ENCODE data around the gene LIN9.

Gene LIN9

GRCh38 chr1:226320930-226321329 lies 12.0 kb upstream of the LIN9 start:
- Histone ChIP-seq H3K27ac (replicated peaks; ENCODE audit: low read length) (no peak overlapping the region), H3K4me3 (ENCODE audit: low read length in 2 of 2) (no peak overlapping the region), H4K91ac (ENCODE audit: low read depth, low read length, poor library complexity) (no peak overlapping the region), H2BK12ac (ENCODE audit: low read length) (no peak overlapping the region), H3K4ac (ENCODE audit: low read length) (no peak overlapping the region), H2BK5ac (ENCODE audit: low read length) (no peak overlapping the region), H2BK15ac (ENCODE audit: low read length) (no peak overlapping the region), H2AFZ (ENCODE audit: low read length) (no peak overlapping the region), H3K27me3 (ENCODE audit: control insufficient read depth in 3 of 3, insufficient read depth in 3 of 3, low read depth in 1 of 3, low read length in 3 of 3) (no peaks in the 10 kb centered on the region), H3K18ac (ENCODE audit: low read length) (no peak overlapping the region), H3K23ac (ENCODE audit: low read depth, low read length, poor library complexity) (no peak overlapping the region), H3K36me3 (replicated peaks in 1 of 2; ENCODE audit: control insufficient read depth in 2 of 2, insufficient read depth in 2 of 2, low read length in 2 of 2) (no peaks in the 10 kb centered on the region), H4K8ac (ENCODE audit: low read depth, low read length) (no peak overlapping the region), H2BK120ac (ENCODE audit: low read depth, low read length) (no peak overlapping the region), H3K4me2 (ENCODE audit: insufficient read depth, low read length, poor library complexity, severe bottlenecking) (no peak overlapping the region), H3K9me3 (replicated peaks in 1 of 2; ENCODE audit: control insufficient read depth in 2 of 2, insufficient read depth in 1 of 2, low read depth in 1 of 2, low read length in 2 of 2) (no peaks in the 10 kb centered on the region), H2AK5ac (ENCODE audit: low read depth, low read length) (no peak overlapping the region), H3K79me1 (ENCODE audit: low read depth, low read length) (no peaks in the 10 kb centered on the region), H3K14ac (ENCODE audit: low read length) (no peak overlapping the region), H3K4me1 (ENCODE audit: control insufficient read depth in 2 of 2, insufficient read depth in 1 of 2, low read depth in 1 of 2, low read length in 2 of 2) (no peaks in the 10 kb centered on the region), H3K9ac (ENCODE audit: low read depth, low read length, poor library complexity) (no peak overlapping the region)
- no peak for DNase-seq (ENCODE audit: low spot score)
- no CpG with 5 or more reads among the region's 10 CpGs for WGBS, 2 donors (ENCODE audit: extremely low coverage in 2 of 2, insufficient read length in 2 of 2, insufficient replicate concordance in 1 of 2)

GRCh38 chr1:226318471-226318870 lies 9.5 kb upstream of the LIN9 start:
- H3K14ac ChIP-seq (ENCODE audit: low read length), result no peak overlapping the region
- no peak for DNase-seq (ENCODE audit: low spot score)
- H4K8ac ChIP-seq (ENCODE audit: low read depth, low read length), result no peak overlapping the region
- H3K4me1 ChIP-seq (ENCODE audit: control insufficient read depth in 2 of 2, insufficient read depth in 1 of 2, low read depth in 1 of 2, low read length in 2 of 2), result no peaks in the 10 kb centered on the region
- no CpG with 5 or more reads among the region's 5 CpGs for WGBS, 2 donors (ENCODE audit: extremely low coverage in 2 of 2, insufficient read length in 2 of 2, insufficient replicate concordance in 1 of 2)
- H2BK120ac ChIP-seq (ENCODE audit: low read depth, low read length), result no peak overlapping the region
- H2BK12ac ChIP-seq (ENCODE audit: low read length), result no peak overlapping the region
- no peaks in the 10 kb centered on the region for H3K36me3 ChIP-seq (replicated peaks in 1 of 2; ENCODE audit: control insufficient read depth in 2 of 2, insufficient read depth in 2 of 2, low read length in 2 of 2)
- H3K4me2 ChIP-seq (ENCODE audit: insufficient read depth, low read length, poor library complexity, severe bottlenecking), result no peak overlapping the region
- H2AK5ac ChIP-seq (ENCODE audit: low read depth, low read length), result no peak overlapping the region
- no peak overlapping the region for H3K27ac ChIP-seq (replicated peaks; ENCODE audit: low read length)
- H3K9ac ChIP-seq (ENCODE audit: low read depth, low read length, poor library complexity), result no peak overlapping the region
- no peaks in the 10 kb centered on the region for H3K79me1 ChIP-seq (ENCODE audit: low read depth, low read length)
- no peak overlapping the region for H3K4ac ChIP-seq (ENCODE audit: low read length)
- no peak overlapping the region for H3K23ac ChIP-seq (ENCODE audit: low read depth, low read length, poor library complexity)
- H2BK15ac ChIP-seq (ENCODE audit: low read length), result no peak overlapping the region
- H3K9me3 ChIP-seq (replicated peaks in 1 of 2; ENCODE audit: control insufficient read depth in 2 of 2, insufficient read depth in 1 of 2, low read depth in 1 of 2, low read length in 2 of 2), result no peaks in the 10 kb centered on the region
- H4K91ac ChIP-seq (ENCODE audit: low read depth, low read length, poor library complexity), result no peak overlapping the region
- peak overlapping the region; percentile 11 for H2BK5ac ChIP-seq (ENCODE audit: low read length)
- H3K18ac ChIP-seq (ENCODE audit: low read length), result no peak overlapping the region
- no peak overlapping the region for H2AFZ ChIP-seq (ENCODE audit: low read length)
- H3K27me3 ChIP-seq (ENCODE audit: control insufficient read depth in 3 of 3, insufficient read depth in 3 of 3, low read depth in 1 of 3, low read length in 3 of 3), result no peaks in the 10 kb centered on the region
- H3K4me3 ChIP-seq (ENCODE audit: low read length in 2 of 2), result no peak overlapping the region

- Histone ChIP-seq H3K18ac (ENCODE audit: low read length) (no peak overlapping the region), H3K14ac (ENCODE audit: low read length) (no peak overlapping the region), H4K8ac (ENCODE audit: low read depth, low read length) (no peak overlapping the region), H3K23ac (ENCODE audit: low read depth, low read length, poor library complexity) (no peak overlapping the region), H3K36me3 (replicated peaks in 1 of 2; ENCODE audit: control insufficient read depth in 2 of 2, insufficient read depth in 2 of 2, low read length in 2 of 2) (no peaks in the 10 kb centered on the region), H3K4ac (ENCODE audit: low read length) (no peak overlapping the region), H3K4me1 (ENCODE audit: control insufficient read depth in 2 of 2, insufficient read depth in 1 of 2, low read depth in 1 of 2, low read length in 2 of 2) (peaks cover 6 to 8% of the 10 kb centered on the region in 2 donors), H3K4me2 (ENCODE audit: insufficient read depth, low read length, poor library complexity, severe bottlenecking) (no peak overlapping the region), H2BK5ac (ENCODE audit: low read length) (no peak overlapping the region), H2AK5ac (ENCODE audit: low read depth, low read length) (no peak overlapping the region), H2BK15ac (ENCODE audit: low read length) (no peak overlapping the region), H2BK12ac (ENCODE audit: low read length) (no peak overlapping the region), H3K4me3 (ENCODE audit: low read length in 2 of 2) (no peak overlapping the region), H4K91ac (ENCODE audit: low read depth, low read length, poor library complexity) (no peak overlapping the region), H3K79me1 (ENCODE audit: low read depth, low read length) (no peaks in the 10 kb centered on the region), H2AFZ (ENCODE audit: low read length) (no peak overlapping the region), H3K9me3 (replicated peaks in 1 of 2; ENCODE audit: control insufficient read depth in 2 of 2, insufficient read depth in 1 of 2, low read depth in 1 of 2, low read length in 2 of 2) (peaks cover 0 to 2% of the 10 kb centered on the region in 2 donors), H2BK120ac (ENCODE audit: low read depth, low read length) (no peak overlapping the region), H3K9ac (ENCODE audit: low read depth, low read length, poor library complexity) (no peak overlapping the region), H3K27ac (replicated peaks; ENCODE audit: low read length) (no peak overlapping the region), H3K27me3 (ENCODE audit: control insufficient read depth in 3 of 3, insufficient read depth in 3 of 3, low read depth in 1 of 3, low read length in 3 of 3) (peaks cover 0 to 3% (median 0%) of the 10 kb centered on the region in 3 experiments)
- no peak for DNase-seq (ENCODE audit: low spot score)
These were observed 5.1 kb upstream of the LIN9 start for GRCh38 chr1:226314055-226314454.

- no peak overlapping the region for H3K14ac ChIP-seq (ENCODE audit: low read length)
- no peak for DNase-seq (ENCODE audit: low spot score)
- H3K27ac ChIP-seq (replicated peaks; ENCODE audit: low read length), result no peak overlapping the region
- peaks cover 5% of the 10 kb centered on the region for H3K79me1 ChIP-seq (ENCODE audit: low read depth, low read length)
- no peak overlapping the region for H3K9ac ChIP-seq (ENCODE audit: low read depth, low read length, poor library complexity)
- no peak overlapping the region for H4K91ac ChIP-seq (ENCODE audit: low read depth, low read length, poor library complexity)
- WGBS, 2 donors (ENCODE audit: extremely low coverage in 2 of 2, insufficient read length in 2 of 2, insufficient replicate concordance in 1 of 2), result no CpG with 5 or more reads among the region's 2 CpGs
- H2BK5ac ChIP-seq (ENCODE audit: low read length), result no peak overlapping the region
- peaks cover 0 to 2% of the 10 kb centered on the region in 2 donors for H3K9me3 ChIP-seq (replicated peaks in 1 of 2; ENCODE audit: control insufficient read depth in 2 of 2, insufficient read depth in 1 of 2, low read depth in 1 of 2, low read length in 2 of 2)
- H3K27me3 ChIP-seq (ENCODE audit: control insufficient read depth in 3 of 3, insufficient read depth in 3 of 3, low read depth in 1 of 3, low read length in 3 of 3), result peaks cover 0 to 3% (median 0%) of the 10 kb centered on the region in 3 experiments
- no peak overlapping the region for H2AFZ ChIP-seq (ENCODE audit: low read length)
- H3K4me1 ChIP-seq (ENCODE audit: control insufficient read depth in 2 of 2, insufficient read depth in 1 of 2, low read depth in 1 of 2, low read length in 2 of 2), result peaks cover 6 to 8% of the 10 kb centered on the region in 2 donors
- H2BK120ac ChIP-seq (ENCODE audit: low read depth, low read length), result no peak overlapping the region
- no peak overlapping the region for H3K4ac ChIP-seq (ENCODE audit: low read length)
- no peak overlapping the region for H2AK5ac ChIP-seq (ENCODE audit: low read depth, low read length)
- no peak overlapping the region for H3K23ac ChIP-seq (ENCODE audit: low read depth, low read length, poor library complexity)
- H3K36me3 ChIP-seq (replicated peaks in 1 of 2; ENCODE audit: control insufficient read depth in 2 of 2, insufficient read depth in 2 of 2, low read length in 2 of 2), result no peaks in the 10 kb centered on the region
- peak overlapping the region in 1 of 2 donors; percentile 44 for H3K4me3 ChIP-seq (ENCODE audit: low read length in 2 of 2)
- H3K4me2 ChIP-seq (ENCODE audit: insufficient read depth, low read length, poor library complexity, severe bottlenecking), result no peak overlapping the region
- H4K8ac ChIP-seq (ENCODE audit: low read depth, low read length), result no peak overlapping the region
- H3K18ac ChIP-seq (ENCODE audit: low read length), result no peak overlapping the region
- no peak overlapping the region for H2BK15ac ChIP-seq (ENCODE audit: low read length)
- H2BK12ac ChIP-seq (ENCODE audit: low read length), result no peak overlapping the region
These were observed 3.1 kb upstream of the LIN9 start for GRCh38 chr1:226312065-226312464.
